Peyer's patch (tissue), 4 donors: ENCODE results near the gene MYO6.

Experiments
- CTCF ChIP-seq, 6 experiments: fragments of 450-650 bp in 4 of 6; fragments of 200-600 bp in 2 of 6; sonication (generic) in 1 of 6; IDR thresholded peaks; one replicate each; pipeline ENCODE4 v1.5.1; 2017 to 2019; ENCODE audit warnings: antibody characterized with exemption in 6 of 6, mild to moderate bottlenecking in 3 of 6, moderate library complexity in 1 of 6
- POLR2A ChIP-seq, 2 donors: fragments of 450-650 bp; IDR thresholded peaks; one replicate each; pipeline ENCODE4 v1.5.1; 2017; ENCODE audit warnings: antibody characterized with exemption in 2 of 2, mild to moderate bottlenecking in 2 of 2, moderate library complexity in 2 of 2

DNA sequence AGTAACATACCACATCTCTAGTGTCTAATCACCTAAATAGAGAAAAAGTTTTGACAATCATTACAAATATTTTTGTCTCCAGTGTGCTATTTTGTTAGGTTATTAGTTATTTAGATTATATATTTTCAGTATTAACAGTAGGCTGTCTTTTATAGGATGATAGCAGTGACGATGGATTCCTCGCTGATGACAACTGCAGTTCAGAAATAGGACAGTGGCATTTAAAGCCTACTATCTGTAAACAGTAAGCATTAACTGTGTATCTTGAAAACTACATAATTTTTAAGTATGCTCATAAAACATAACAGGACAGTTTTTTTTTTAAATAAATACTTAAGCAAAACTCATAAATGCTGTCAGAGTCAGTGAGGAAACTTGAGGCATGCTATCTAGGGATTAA is 37.9 kb upstream of the MYO6 start:
- TF ChIP-seq CTCF (IDR thresholded peaks at IDR 0.05): no peak
- no peak for TF ChIP-seq POLR2A (IDR thresholded peaks at IDR 0.05)
